Endothelial cell of umbilical vein (primary cell): ENCODE results near the gene TBC1D17.

ENCODE experiments used
- EZH2 ChIP-seq: IDR thresholded peaks from 2 replicates; pipeline ENCODE4 v1.6.1; 2012; ENCODE audit warnings: borderline replicate concordance, low read depth, mild to moderate bottlenecking, moderate library complexity, low read length, inconsistent platforms; ENCODE audit not compliant: severe bottlenecking
- JUN ChIP-seq: IDR thresholded peaks from 2 replicates; pipeline ENCODE4 v1.6.1; 2011; ENCODE audit warnings: borderline replicate concordance, low read depth; ENCODE audit not compliant: insufficient read length, insufficient read depth
- MAX ChIP-seq: IDR thresholded peaks from 2 replicates; pipeline ENCODE4 v1.6.1; 2011; ENCODE audit not compliant: insufficient read depth, insufficient read length
- MYC ChIP-seq: IDR thresholded peaks from one replicate; pipeline ENCODE4 v1.6.1; 2011; ENCODE audit warnings: mild to moderate bottlenecking, low read depth, low read length
- POLR2A ChIP-seq: IDR thresholded peaks from 2 replicates; pipeline ENCODE4 v1.6.1; 2012; ENCODE audit warnings: low read depth, mild to moderate bottlenecking, control low read depth, low read length
- POLR2AphosphoS5 ChIP-seq: IDR thresholded peaks from 2 replicates; pipeline ENCODE4 v1.6.1; 2012; ENCODE audit warnings: low read depth, mild to moderate bottlenecking, control low read depth, low read length, moderate library complexity; ENCODE audit not compliant: insufficient read depth
- TF ChIP-seq, protein P1 (sequence below), 2 donors: IDR thresholded peaks; 1 replicate in 1 of 2; 2 replicates in 1 of 2; pipeline ENCODE4 v1.5.1; 2011; ENCODE audit warnings: low read length in 2 of 2, mild to moderate bottlenecking in 2 of 2, moderate library complexity in 2 of 2, control low read depth in 1 of 2, inconsistent platforms in 1 of 2, low read depth in 1 of 2; ENCODE audit not compliant: insufficient read depth in 1 of 2; ENCODE audit errors: extremely low read depth in 1 of 2

GRCh38 chr19:49855277-49855675 lies 22.2 kb upstream of the TBC1D17 start:
- TF ChIP-seq, protein P1, sequence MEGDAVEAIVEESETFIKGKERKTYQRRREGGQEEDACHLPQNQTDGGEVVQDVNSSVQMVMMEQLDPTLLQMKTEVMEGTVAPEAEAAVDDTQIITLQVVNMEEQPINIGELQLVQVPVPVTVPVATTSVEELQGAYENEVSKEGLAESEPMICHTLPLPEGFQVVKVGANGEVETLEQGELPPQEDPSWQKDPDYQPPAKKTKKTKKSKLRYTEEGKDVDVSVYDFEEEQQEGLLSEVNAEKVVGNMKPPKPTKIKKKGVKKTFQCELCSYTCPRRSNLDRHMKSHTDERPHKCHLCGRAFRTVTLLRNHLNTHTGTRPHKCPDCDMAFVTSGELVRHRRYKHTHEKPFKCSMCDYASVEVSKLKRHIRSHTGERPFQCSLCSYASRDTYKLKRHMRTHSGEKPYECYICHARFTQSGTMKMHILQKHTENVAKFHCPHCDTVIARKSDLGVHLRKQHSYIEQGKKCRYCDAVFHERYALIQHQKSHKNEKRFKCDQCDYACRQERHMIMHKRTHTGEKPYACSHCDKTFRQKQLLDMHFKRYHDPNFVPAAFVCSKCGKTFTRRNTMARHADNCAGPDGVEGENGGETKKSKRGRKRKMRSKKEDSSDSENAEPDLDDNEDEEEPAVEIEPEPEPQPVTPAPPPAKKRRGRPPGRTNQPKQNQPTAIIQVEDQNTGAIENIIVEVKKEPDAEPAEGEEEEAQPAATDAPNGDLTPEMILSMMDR (IDR thresholded peaks at IDR 0.05; ENCODE audit: extremely low read depth in 1 of 2, insufficient read depth in 1 of 2, low read depth in 1 of 2, low read length in 2 of 2): no peak
- no peak for TF ChIP-seq MAX
- no peak for TF ChIP-seq POLR2A
- no peak for TF ChIP-seq EZH2
- no peak for TF ChIP-seq POLR2AphosphoS5
- TF ChIP-seq MYC: no peak
- TF ChIP-seq JUN: no peak
